Activated naive CD4-positive, alpha-beta T cell treated with anti-CD3 and anti-CD28 coated beads for 36 hours (primary cell): ENCODE measurements around the gene PYGM. TPM values are rescaled to one million over a fixed set of nuclear protein-coding genes. Genes with fewer than 3 reads are reported as not detected.

ENCODE experiments used
- CTCF ChIA-PET: fragments of 350-600 bp; sonication (Branson Sonifier 250); formaldehyde crosslinking; loops from one replicate; lab custom pipeline; 2021; ENCODE audit warnings: antibody characterized with exemption; lab: Charles Lee
- DNase-seq: peaks from one replicate; pipeline ENCODE4 v3.0.0-alpha.2; 2020
- H3K27ac Mint-ChIP-seq: one replicate; pipeline ENCODE4 v1.8.0; 2021; ENCODE audit warnings: mild to moderate bottlenecking, mixed read lengths
- H3K27me3 Mint-ChIP-seq: one replicate; pipeline ENCODE4 v1.8.0; 2021; ENCODE audit warnings: low read depth, mixed read lengths
- H3K36me3 Mint-ChIP-seq: one replicate; pipeline ENCODE4 v1.8.0; 2021; ENCODE audit warnings: low read depth, mixed read lengths
- H3K4me1 Mint-ChIP-seq: one replicate; pipeline ENCODE4 v1.8.0; 2021; ENCODE audit warnings: low read depth, mixed read lengths
- H3K4me3 Mint-ChIP-seq: one replicate; pipeline ENCODE4 v1.8.0; 2021; ENCODE audit warnings: mild to moderate bottlenecking, moderate library complexity, mixed read lengths
- H3K9me3 Mint-ChIP-seq: one replicate; pipeline ENCODE4 v1.8.0; 2021; ENCODE audit warnings: mixed read lengths
- intact Hi-C: fragments of 100-400 bp; cut with micrococcal nuclease; formaldehyde crosslinking; loops from one replicate; pipeline ENCODE4 v1.15.1; 2023
- total RNA-seq, 2 experiments: library from RNA; stranded (reverse); gene quantifications; one replicate each; pipeline ENCODE4 v1.2.3, GENCODE V29; 2021

Gene PYGM
- total RNA-seq, 2 experiments from 2014 or later, result 0.64 to 0.89 TPM

DNA sequence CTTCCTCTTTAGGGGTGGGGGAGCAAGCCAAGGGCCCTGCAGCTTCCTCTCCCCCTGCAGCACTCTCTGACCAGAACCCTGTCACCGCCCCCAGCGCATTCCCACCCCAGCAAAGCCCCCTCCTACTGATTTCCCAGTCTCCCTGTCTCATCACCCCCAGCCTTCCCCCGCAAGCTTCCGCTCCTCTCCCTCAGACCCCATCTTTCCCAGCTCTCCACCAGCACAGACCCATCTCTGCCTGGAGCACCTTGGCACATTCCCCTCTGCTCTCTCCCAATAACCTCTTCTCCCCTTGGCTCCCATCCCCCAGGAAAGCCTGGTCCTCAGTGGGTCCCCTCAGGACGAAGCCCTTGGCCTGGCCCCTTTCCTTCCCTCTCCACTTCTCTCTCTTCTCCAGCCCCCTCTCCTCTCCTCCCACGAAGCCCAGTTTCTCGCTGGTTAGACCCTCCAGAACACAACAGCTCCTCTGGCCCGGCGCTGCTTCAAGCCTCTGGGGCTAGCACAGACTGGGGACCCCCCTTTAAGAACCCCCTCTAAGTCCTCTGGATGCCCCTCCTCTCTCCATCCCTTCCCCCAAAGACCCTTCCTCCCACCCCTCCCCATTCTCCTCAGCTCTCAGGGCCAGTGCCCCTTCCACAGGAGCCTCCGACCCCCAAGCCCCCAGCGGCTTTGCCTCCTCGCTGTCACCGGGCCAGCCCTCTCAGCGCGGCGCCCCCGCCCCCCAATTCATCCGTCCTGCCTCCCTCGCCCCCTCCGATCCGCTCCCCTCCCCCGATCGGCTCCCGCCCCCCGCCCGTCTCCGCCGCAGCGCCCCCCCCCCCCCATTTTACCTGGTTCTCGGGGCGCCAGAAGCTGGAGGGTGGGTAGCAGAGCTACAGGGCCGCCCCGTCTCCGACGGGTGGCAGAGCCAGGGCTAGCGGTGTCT is 37.4 kb downstream of the PYGM start:
- H3K4me1 Mint-ChIP-seq, result peaks cover 7% of the 10 kb centered on the region
- no peaks in the 10 kb centered on the region for H3K9me3 Mint-ChIP-seq
- H3K27ac Mint-ChIP-seq, result no peak overlapping the region
- H3K4me3 Mint-ChIP-seq, result no peak overlapping the region
- peaks cover 24% of the 10 kb centered on the region for H3K27me3 Mint-ChIP-seq
- intact Hi-C loops, result loop anchor here (1.0 to 5.0 kb wide), 3 partner anchors 20 to 365 kb away; partner anchors contain the start of gene RPS6KA4
- CTCF ChIA-PET, result interaction anchor here (0.7 kb wide), 1 partner anchor 56 kb away, joined by 3 read pairs; the partner anchor contains the start of gene SF1
- no peak for DNase-seq
- no peaks in the 10 kb centered on the region for H3K36me3 Mint-ChIP-seq

GRCh38 chr11:64721359-64721699 is 38.4 kb downstream of the PYGM start:
- DNase-seq, result no peak
- Mint-ChIP-seq H3K4me3 (no peak overlapping the region), H3K36me3 (no peaks in the 10 kb centered on the region), H3K4me1 (peaks cover 7% of the 10 kb centered on the region), H3K9me3 (no peaks in the 10 kb centered on the region), H3K27me3 (peaks cover 33% of the 10 kb centered on the region), H3K27ac (no peak overlapping the region)
- intact Hi-C loops, result loop anchor here (5.0 kb wide), 1 partner anchor 364 kb away; the partner anchor contains the start of gene RPS6KA4
- CTCF ChIA-PET, result no interaction called here

- no peak overlapping the region for H3K27ac Mint-ChIP-seq
- H3K27me3 Mint-ChIP-seq, result peaks cover 38% of the 10 kb centered on the region
- H3K36me3 Mint-ChIP-seq, result no peaks in the 10 kb centered on the region
- no peaks in the 10 kb centered on the region for H3K9me3 Mint-ChIP-seq
- no peak overlapping the region for H3K4me3 Mint-ChIP-seq
- CTCF ChIA-PET, result interaction anchor here (2.2 kb wide), 1 partner anchor 32 kb away, joined by 9 read pairs; no protein-coding TSS in a partner anchor
- no peak for DNase-seq
- intact Hi-C loops, result loop anchor here (5.0 kb wide), 1 partner anchor 363 kb away; the partner anchor contains the start of gene RPS6KA4
- H3K4me1 Mint-ChIP-seq, result peaks cover 7% of the 10 kb centered on the region
These were observed 39.0 kb downstream of the PYGM start for GRCh38 chr11:64720640-64721358.

DNA sequence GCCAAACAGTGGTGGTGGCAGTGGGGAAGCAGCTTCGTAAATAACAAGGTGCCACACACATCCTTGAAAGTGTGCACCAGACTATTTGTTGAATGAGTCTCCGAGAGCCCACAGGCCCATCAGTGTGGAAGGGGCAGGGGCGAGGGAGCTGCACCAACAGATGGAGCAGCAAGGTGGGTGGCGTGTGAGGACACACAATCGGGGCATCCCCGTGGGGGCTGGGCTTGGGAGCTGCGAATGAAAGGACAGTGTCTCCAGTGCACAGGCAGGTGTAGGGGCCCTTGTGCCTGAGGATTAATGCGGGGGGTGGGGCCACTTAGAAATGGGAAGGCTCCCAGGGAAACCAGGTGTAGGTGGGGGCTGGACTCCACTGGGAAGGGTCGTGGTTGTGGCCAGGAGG is 39.6 kb downstream of the PYGM start:
- H3K27me3 Mint-ChIP-seq, result peaks cover 44% of the 10 kb centered on the region
- no peaks in the 10 kb centered on the region for H3K36me3 Mint-ChIP-seq
- CTCF ChIA-PET, result interaction anchor here (2.2 kb wide), 1 partner anchor 31 kb away, joined by 9 read pairs; no protein-coding TSS in a partner anchor
- no peak overlapping the region for H3K4me3 Mint-ChIP-seq
- H3K4me1 Mint-ChIP-seq, result peaks cover 7% of the 10 kb centered on the region
- intact Hi-C loops, result loop anchor here (5.0 kb wide), 1 partner anchor 363 kb away; the partner anchor contains the start of gene RPS6KA4
- no peak overlapping the region for H3K27ac Mint-ChIP-seq
- H3K9me3 Mint-ChIP-seq, result no peaks in the 10 kb centered on the region
- DNase-seq, result no peak

- Mint-ChIP-seq H3K9me3 (no peaks in the 10 kb centered on the region), H3K27ac (no peak overlapping the region), H3K4me1 (peaks cover 7% of the 10 kb centered on the region), H3K27me3 (peaks cover 52% of the 10 kb centered on the region), H3K4me3 (no peak overlapping the region), H3K36me3 (no peaks in the 10 kb centered on the region)
- CTCF ChIA-PET, result interaction anchor here (2.2 kb wide), 1 partner anchor 31 kb away, joined by 9 read pairs; no protein-coding TSS in a partner anchor
- no peak for DNase-seq
- intact Hi-C loops, result no loop called here
These were observed 40.4 kb downstream of the PYGM start for GRCh38 chr11:64719406-64719805.

DNA sequence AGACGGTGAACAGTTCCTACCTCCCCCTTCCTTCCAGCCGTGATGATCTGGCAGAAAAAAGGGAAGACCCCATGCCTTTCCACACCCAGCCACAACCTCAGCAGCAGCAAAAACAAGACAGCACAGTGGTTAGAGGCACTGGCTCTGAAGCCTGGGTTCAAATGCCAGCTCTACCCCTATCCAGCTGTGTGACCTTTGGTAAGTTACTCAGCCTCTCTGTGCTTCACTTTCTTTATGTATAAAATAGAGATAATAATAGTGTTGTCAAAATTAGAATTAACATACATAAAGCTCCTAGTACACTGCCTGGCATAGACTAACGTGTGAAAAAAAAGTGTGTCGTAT is 41.0 kb downstream of the PYGM start:
- Mint-ChIP-seq H3K27ac (no peak overlapping the region), H3K4me3 (no peak overlapping the region), H3K4me1 (peaks cover 3% of the 10 kb centered on the region), H3K27me3 (peaks cover 58% of the 10 kb centered on the region), H3K36me3 (no peaks in the 10 kb centered on the region), H3K9me3 (no peaks in the 10 kb centered on the region)
- intact Hi-C loops, result no loop called here
- no peak for DNase-seq
- CTCF ChIA-PET, result interaction anchor here (2.2 kb wide), 1 partner anchor 30 kb away, joined by 9 read pairs; no protein-coding TSS in a partner anchor

GRCh38 chr11:64718084-64718779 is 41.5 kb downstream of the PYGM start:
- H3K27me3 Mint-ChIP-seq, result peaks cover 58% of the 10 kb centered on the region
- no peak overlapping the region for H3K4me3 Mint-ChIP-seq
- no peaks in the 10 kb centered on the region for H3K4me1 Mint-ChIP-seq
- no peaks in the 10 kb centered on the region for H3K9me3 Mint-ChIP-seq
- no peak for DNase-seq
- H3K36me3 Mint-ChIP-seq, result no peaks in the 10 kb centered on the region
- no peak overlapping the region for H3K27ac Mint-ChIP-seq
- intact Hi-C loops, result no loop called here
- CTCF ChIA-PET, result interaction anchor here (2.2 kb wide), 1 partner anchor 29 kb away, joined by 9 read pairs; no protein-coding TSS in a partner anchor

DNA sequence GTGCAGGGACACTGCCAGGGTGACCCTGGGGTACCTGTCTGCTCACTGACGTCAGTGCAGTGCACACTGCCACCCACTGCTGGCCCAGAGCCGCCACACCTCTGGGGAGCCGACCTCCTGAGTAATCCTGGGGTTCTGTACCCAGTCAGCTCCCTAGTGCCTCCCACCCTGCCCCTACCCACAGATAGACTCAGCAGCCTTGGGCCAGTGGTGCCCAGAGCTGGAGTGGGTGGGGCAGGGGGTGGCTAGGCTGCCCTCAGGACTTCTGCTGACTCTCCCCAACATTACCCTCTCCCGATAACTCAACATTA is 42.6 kb downstream of the PYGM start:
- Mint-ChIP-seq H3K36me3 (no peaks in the 10 kb centered on the region), H3K4me1 (peaks cover 2% of the 10 kb centered on the region), H3K27ac (no peak overlapping the region), H3K4me3 (no peak overlapping the region), H3K9me3 (no peaks in the 10 kb centered on the region), H3K27me3 (peaks cover 59% of the 10 kb centered on the region)
- CTCF ChIA-PET, result interaction anchor here (0.8 kb wide), 1 partner anchor 29 kb away, joined by 3 read pairs; no protein-coding TSS in a partner anchor
- DNase-seq, result no peak
- intact Hi-C loops, result no loop called here

GRCh38 chr11:64716473-64717267 is 43.1 kb downstream of the PYGM start:
- CTCF ChIA-PET, result no interaction called here
- Mint-ChIP-seq H3K9me3 (no peaks in the 10 kb centered on the region), H3K4me3 (no peak overlapping the region), H3K4me1 (peaks cover 7% of the 10 kb centered on the region), H3K27ac (no peak overlapping the region), H3K27me3 (peaks cover 59% of the 10 kb centered on the region), H3K36me3 (no peaks in the 10 kb centered on the region)
- no peak for DNase-seq
- intact Hi-C loops, result no loop called here

GRCh38 chr11:64715756-64716472 is 43.9 kb downstream of the PYGM start:
- peaks cover 12% of the 10 kb centered on the region for H3K4me1 Mint-ChIP-seq
- DNase-seq, result no peak
- H3K27ac Mint-ChIP-seq, result no peak overlapping the region
- intact Hi-C loops, result no loop called here
- CTCF ChIA-PET, result interaction anchor here (0.7 to 1.2 kb wide), 2 partner anchors 27 to 28 kb away, joined by 3 to 4 read pairs; no protein-coding TSS in a partner anchor
- H3K9me3 Mint-ChIP-seq, result no peaks in the 10 kb centered on the region
- H3K27me3 Mint-ChIP-seq, result peaks cover 62% of the 10 kb centered on the region
- H3K36me3 Mint-ChIP-seq, result no peaks in the 10 kb centered on the region
- H3K4me3 Mint-ChIP-seq, result no peak overlapping the region

DNA sequence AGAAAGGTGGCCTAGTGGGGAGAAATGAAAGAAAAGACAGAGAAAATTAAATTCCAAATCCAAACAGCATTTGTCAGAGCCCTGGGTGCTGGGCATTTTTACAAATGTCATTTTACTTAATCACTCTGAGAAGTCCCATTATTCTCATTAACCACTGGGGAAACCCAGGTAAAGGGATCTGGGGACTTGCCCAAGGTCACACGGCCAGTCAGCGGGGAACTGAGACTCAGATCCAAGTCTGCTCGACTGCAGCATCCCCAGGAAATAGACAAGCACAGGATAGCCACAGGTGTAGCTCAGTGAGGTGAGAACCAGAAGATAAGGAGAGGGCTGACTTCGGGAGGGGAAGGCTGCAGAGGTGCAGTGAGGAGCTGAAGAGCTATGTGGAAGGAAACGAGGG is 44.7 kb downstream of the PYGM start:
- H3K27me3 Mint-ChIP-seq, result peaks cover 63% of the 10 kb centered on the region
- no peak for DNase-seq

More for the DNA sequence above, 44.7 kb downstream of the PYGM start:
- no peaks in the 10 kb centered on the region for H3K9me3 Mint-ChIP-seq
- H3K4me1 Mint-ChIP-seq, result peaks cover 14% of the 10 kb centered on the region
- intact Hi-C loops, result no loop called here
- no peak overlapping the region for H3K27ac Mint-ChIP-seq
- CTCF ChIA-PET, result interaction anchor here (0.7 to 1.2 kb wide), 3 partner anchors 26 to 29 kb away, joined by 3 to 4 read pairs (median 3); no protein-coding TSS in a partner anchor
- no peaks in the 10 kb centered on the region for H3K36me3 Mint-ChIP-seq
- no peak overlapping the region for H3K4me3 Mint-ChIP-seq
